Caco-2 (cell line): ENCODE results near the gene LMBR1L. TPM values are rescaled to one million over a fixed set of nuclear protein-coding genes. Genes with fewer than 3 reads are reported as not detected.

Experiments
- BruUV-seq: library from RNA; stranded (reverse); fragments of 400-500 nt; replicated peaks from 2 replicates; lab custom pipeline; 2021; lab: Mats Ljungman, UMichigan
- CTCF ChIA-PET: fragments of 300-600 bp; sonication (Branson Sonifier 250); formaldehyde crosslinking; loops from one replicate; lab custom pipeline; 2022; ENCODE audit warnings: antibody characterized with exemption; lab: Charles Lee
- POLR2A ChIA-PET: fragments of 300-600 bp; sonication (Branson Sonifier 250); formaldehyde crosslinking; loops from one replicate; lab custom pipeline; 2022; ENCODE audit warnings: antibody characterized with exemption; lab: Charles Lee
- DNase-seq, 2 experiments: peaks; one replicate each; pipeline versions ENCODE4 v3.0.0 to v3.0.0-alpha.2; 2020 to 2022
- H3K27me3 ChIP-seq: replicated peaks from 2 replicates; pipeline ENCODE4 v1.6.0; 2011; ENCODE audit warnings: low read length; ENCODE audit not compliant: control insufficient read depth, insufficient read depth
- H3K36me3 ChIP-seq: 2 replicates; pipeline ENCODE4 v1.5.1; 2011; ENCODE audit warnings: low read length; ENCODE audit not compliant: control insufficient read depth, insufficient read depth
- H3K4me1 ChIP-seq: fragments of 250-450 bp; sonication (Bioruptor Pico); 2 replicates; pipeline ENCODE4 v1.5.1; 2020; ENCODE audit warnings: mild to moderate bottlenecking
- H3K4me3 ChIP-seq: 2 replicates; pipeline ENCODE4 v1.5.1; 2011; ENCODE audit warnings: low read depth, mild to moderate bottlenecking, control low read depth, low read length
- H3K9me3 ChIP-seq: fragments of 250-450 bp; sonication (Bioruptor Pico); 2 replicates; pipeline ENCODE4 v1.5.1; 2020; ENCODE audit warnings: mild to moderate bottlenecking, moderate library complexity
- H3K27ac Mint-ChIP-seq: one replicate; pipeline ENCODE4 v1.8.0; 2022; ENCODE audit warnings: mixed read lengths; ENCODE audit not compliant: unreplicated experiment
- H3K27me3 Mint-ChIP-seq: one replicate; pipeline ENCODE4 v1.8.0; 2022; ENCODE audit warnings: mixed read lengths; ENCODE audit not compliant: insufficient read depth, unreplicated experiment
- H3K36me3 Mint-ChIP-seq: one replicate; pipeline ENCODE4 v1.8.0; 2022; ENCODE audit warnings: mild to moderate bottlenecking, mixed read lengths; ENCODE audit not compliant: insufficient read depth, unreplicated experiment
- H3K4me1 Mint-ChIP-seq: one replicate; pipeline ENCODE4 v1.8.0; 2022; ENCODE audit warnings: low read depth, mixed read lengths; ENCODE audit not compliant: unreplicated experiment
- H3K4me3 Mint-ChIP-seq: one replicate; pipeline ENCODE4 v1.8.0; 2022; ENCODE audit warnings: mild to moderate bottlenecking, moderate library complexity, mixed read lengths; ENCODE audit not compliant: unreplicated experiment
- H3K9me3 Mint-ChIP-seq: one replicate; pipeline ENCODE4 v1.8.0; 2022; ENCODE audit warnings: mixed read lengths; ENCODE audit not compliant: unreplicated experiment
- CTCF ChIP-seq, 2 experiments: fragments of 200-600 bp in 1 of 2; IDR thresholded peaks; 1 replicate in 1 of 2; 2 replicates in 1 of 2; pipeline versions ENCODE4 v1.5.1 to v1.8.0; 2011 to 2022; ENCODE audit warnings: antibody characterized with exemption in 1 of 2, control low read depth in 1 of 2, inconsistent platforms in 1 of 2, low read depth in 1 of 2, low read length in 1 of 2, mild to moderate bottlenecking in 1 of 2, moderate library complexity in 1 of 2; ENCODE audit not compliant: insufficient read depth in 1 of 2, severe bottlenecking in 1 of 2, unreplicated experiment in 1 of 2
- intact Hi-C: fragments of 100-400 bp; cut with micrococcal nuclease; formaldehyde crosslinking; loops from one replicate; pipeline ENCODE4 v1.10.0; 2022; ENCODE audit not compliant: unreplicated experiment
- total RNA-seq: library from RNA; stranded (reverse); gene quantifications from 2 replicates; pipeline ENCODE4 v1.2.3, GENCODE V29; 2022

LMBR1L gene
- total RNA-seq, 1 experiment from 2014 or later = 43.1 TPM

DNA sequence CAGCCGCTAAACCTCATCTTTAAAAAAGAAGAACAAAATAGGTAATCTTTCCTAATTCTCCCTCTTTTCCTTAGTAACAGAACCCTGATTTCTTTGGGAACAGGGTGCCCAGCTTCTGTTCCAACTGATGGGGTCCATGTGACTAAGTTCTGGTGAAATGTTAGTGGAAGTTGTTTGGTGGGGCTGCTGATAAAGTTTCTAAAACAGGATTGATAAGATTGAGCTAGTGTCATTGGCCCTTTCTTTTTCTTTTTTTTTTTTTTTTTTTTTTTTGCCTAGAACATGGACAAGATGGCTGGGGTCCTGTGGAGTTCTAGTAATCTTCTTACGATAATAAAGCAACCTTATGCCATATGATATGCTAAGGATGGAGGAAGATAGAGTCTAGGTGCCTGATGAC is 36.7 kb upstream of the LMBR1L start:
- Mint-ChIP-seq H3K4me1 (no peaks in the 10 kb centered on the region), H3K4me3 (no peak overlapping the region), H3K9me3 (no peaks in the 10 kb centered on the region), H3K27ac (no peak overlapping the region), H3K36me3 (no peaks in the 10 kb centered on the region), H3K27me3 (no peaks in the 10 kb centered on the region)
- no TSS peak for BruUV-seq
- intact Hi-C loops = no loop called here
- no peaks in the 10 kb centered on the region for H3K36me3 ChIP-seq
- no peak for TF ChIP-seq CTCF (IDR thresholded peaks at IDR 0.05; ENCODE audit: insufficient read depth in 1 of 2, low read depth in 1 of 2, low read length in 1 of 2, severe bottlenecking in 1 of 2, unreplicated experiment in 1 of 2)
- no peaks in the 10 kb centered on the region for H3K4me1 ChIP-seq
- no peak for DNase-seq
- ChIA-PET CTCF (interaction anchor here (0.6 kb wide), 3 partner anchors 116 to 223 kb away, joined by 3 to 4 read pairs (median 3); no protein-coding TSS in a partner anchor), POLR2A (no interaction called here)
- H3K9me3 ChIP-seq = no peaks in the 10 kb centered on the region
- H3K27me3 ChIP-seq = no peaks in the 10 kb centered on the region
- no peak overlapping the region for H3K4me3 ChIP-seq

DNA sequence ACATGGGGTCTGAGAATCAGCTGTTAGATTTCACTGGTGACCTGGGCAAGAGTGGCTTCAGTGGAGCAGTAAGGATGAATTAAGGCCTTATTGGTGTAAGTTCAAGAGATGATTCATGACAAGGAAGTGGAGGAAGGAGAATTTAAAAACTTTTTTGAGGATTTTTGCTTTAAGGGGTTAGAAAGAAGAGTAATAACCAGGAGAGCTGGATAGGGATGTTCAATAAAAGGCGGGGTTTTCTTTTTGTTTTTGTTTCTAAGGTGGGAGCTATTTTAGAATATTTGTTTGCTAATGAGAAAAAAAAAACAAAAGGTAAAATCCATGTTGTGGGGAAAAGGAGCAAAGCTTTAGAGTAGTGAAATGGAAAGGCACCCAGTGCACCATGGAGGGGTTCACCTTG is 35.8 kb upstream of the LMBR1L start:
- no peaks in the 10 kb centered on the region for H3K4me1 Mint-ChIP-seq
- intact Hi-C loops = no loop called here
- H3K36me3 Mint-ChIP-seq = no peaks in the 10 kb centered on the region
- no peak overlapping the region for H3K27ac Mint-ChIP-seq
- H3K4me1 ChIP-seq = no peaks in the 10 kb centered on the region
- no peaks in the 10 kb centered on the region for H3K27me3 ChIP-seq
- POLR2A ChIA-PET = no interaction called here
- no peak overlapping the region for H3K4me3 Mint-ChIP-seq
- no peak for TF ChIP-seq CTCF (IDR thresholded peaks at IDR 0.05; ENCODE audit: insufficient read depth in 1 of 2, low read depth in 1 of 2, low read length in 1 of 2, severe bottlenecking in 1 of 2, unreplicated experiment in 1 of 2)
- no peak overlapping the region for H3K4me3 ChIP-seq
- no peaks in the 10 kb centered on the region for H3K9me3 Mint-ChIP-seq
- H3K36me3 ChIP-seq = no peaks in the 10 kb centered on the region
- CTCF ChIA-PET = no interaction called here
- no peaks in the 10 kb centered on the region for H3K9me3 ChIP-seq
- H3K27me3 Mint-ChIP-seq = no peaks in the 10 kb centered on the region
- no peak for DNase-seq
- no TSS peak for BruUV-seq

DNA sequence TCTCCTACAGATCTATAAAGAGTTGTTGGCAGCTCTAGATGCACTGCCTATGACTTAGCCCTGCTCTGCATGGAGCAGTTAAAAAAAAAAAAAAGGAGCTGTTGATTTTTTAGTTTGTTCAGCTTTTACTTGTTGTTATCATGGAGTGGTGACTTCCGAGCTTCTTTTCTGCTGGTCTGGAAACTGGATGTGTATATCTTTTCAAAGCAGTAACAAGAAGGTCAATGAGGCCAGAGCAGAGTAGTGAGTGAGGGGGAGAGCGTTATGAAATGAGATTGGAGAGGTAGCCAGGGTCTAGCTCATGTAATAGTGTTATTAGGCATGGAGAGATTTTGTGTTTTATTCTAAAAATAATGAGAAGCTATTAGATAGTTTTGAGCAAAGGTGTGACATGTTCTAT is 33.7 kb upstream of the LMBR1L start:
- no peak overlapping the region for H3K27ac Mint-ChIP-seq
- no peaks in the 10 kb centered on the region for H3K27me3 Mint-ChIP-seq
- ChIA-PET POLR2A (no interaction called here), CTCF (interaction anchor here (0.6 kb wide), 1 partner anchor 50 kb away, joined by 3 read pairs; no protein-coding TSS in a partner anchor)
- TF ChIP-seq CTCF (IDR thresholded peaks at IDR 0.05; ENCODE audit: insufficient read depth in 1 of 2, low read depth in 1 of 2, low read length in 1 of 2, severe bottlenecking in 1 of 2, unreplicated experiment in 1 of 2) = no peak
- Histone ChIP-seq H3K27me3 (no peaks in the 10 kb centered on the region), H3K36me3 (no peaks in the 10 kb centered on the region), H3K4me1 (no peaks in the 10 kb centered on the region), H3K4me3 (no peak overlapping the region), H3K9me3 (no peaks in the 10 kb centered on the region)
- H3K36me3 Mint-ChIP-seq = peaks cover 5% of the 10 kb centered on the region
- BruUV-seq = no TSS peak
- H3K9me3 Mint-ChIP-seq = no peaks in the 10 kb centered on the region
- no peak overlapping the region for H3K4me3 Mint-ChIP-seq
- no peak for DNase-seq
- intact Hi-C loops = no loop called here
- no peaks in the 10 kb centered on the region for H3K4me1 Mint-ChIP-seq
